Activated CD8-positive, alpha-beta memory T cell treated with anti-CD3 and anti-CD28 coated beads, Interleukin-2, amount 50 U/mL, for 24 hours (primary cell): ENCODE data around the gene PBOV1.
"Not testable (repeated sequence)": the region's sequence is repeated elsewhere in the genome, so short reads cannot be mapped to it uniquely, and the experiment has no call there.

ENCODE experiments used
- DNase-seq: peaks from one replicate; pipeline ENCODE4 v3.0.0-alpha.2; 2020; ENCODE audit errors: extremely low read depth

PBOV1 gene

DNA sequence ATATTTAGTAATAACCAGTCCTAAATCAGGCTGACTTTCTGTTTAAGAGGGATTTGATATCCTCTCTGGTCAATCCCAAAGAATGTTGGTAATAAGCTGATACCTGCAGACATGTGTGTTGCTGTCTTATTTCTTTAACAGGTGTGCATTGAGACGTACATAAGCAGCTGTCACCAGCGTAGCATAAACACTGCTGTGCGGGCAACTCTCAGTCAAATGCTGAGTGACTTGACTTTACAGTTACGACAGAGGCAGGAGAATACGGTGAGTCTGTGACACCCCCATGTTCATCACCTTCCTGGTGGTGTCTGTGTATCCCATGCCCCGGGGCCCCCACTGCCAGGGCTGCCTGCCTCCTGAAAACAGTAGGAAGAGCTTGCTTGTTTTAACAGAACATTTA is 20.1 kb upstream of the PBOV1 start:
- DNase-seq = no peak

GRCh38 chr6:138237463-138237862 is 19.2 kb upstream of the PBOV1 start:
- DNase-seq = no peak

GRCh38 chr6:138235693-138236092 is 17.4 kb upstream of the PBOV1 start:
- DNase-seq = no peak

- DNase-seq = no peak
Observed at GRCh38 chr6:138235205-138235604, 16.9 kb upstream of the PBOV1 start.

- DNase-seq = no peak
Observed at GRCh38 chr6:138234363-138234762, 16.1 kb upstream of the PBOV1 start.

- no peak for DNase-seq
Observed at GRCh38 chr6:138231381-138231886, 13.1 kb upstream of the PBOV1 start.

DNA sequence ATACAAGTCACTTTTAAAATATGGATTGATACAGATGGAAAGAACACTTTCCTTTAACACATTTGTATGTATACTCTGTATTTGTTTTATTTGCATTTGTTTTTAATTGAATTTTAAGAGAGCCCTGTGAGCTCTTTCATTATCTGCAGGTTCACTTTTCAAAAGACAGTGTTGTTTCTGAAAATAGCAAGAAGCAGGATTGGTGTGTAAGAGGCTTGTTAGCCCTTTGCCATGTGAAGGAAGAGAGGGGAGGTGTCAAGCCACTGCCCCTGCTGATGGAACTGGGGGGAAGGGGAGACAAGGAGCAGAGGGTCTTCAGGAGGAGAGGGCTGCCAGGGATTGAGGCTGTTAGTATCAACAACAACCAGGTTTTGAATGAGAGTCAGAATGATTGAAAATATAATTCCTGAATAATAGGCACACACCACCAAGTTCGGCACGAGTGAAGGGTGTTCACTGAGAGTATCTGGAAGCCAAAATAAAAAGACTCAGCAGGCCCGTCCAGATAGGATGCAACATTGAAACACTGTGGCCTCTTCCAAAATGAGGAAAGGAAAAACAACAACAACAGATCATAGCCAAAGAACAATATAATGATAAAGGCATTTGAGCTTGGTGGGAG is 12.6 kb upstream of the PBOV1 start:
- DNase-seq = no peak

GRCh38 chr6:138230221-138230620 is 11.9 kb upstream of the PBOV1 start:
- no peak for DNase-seq

DNA sequence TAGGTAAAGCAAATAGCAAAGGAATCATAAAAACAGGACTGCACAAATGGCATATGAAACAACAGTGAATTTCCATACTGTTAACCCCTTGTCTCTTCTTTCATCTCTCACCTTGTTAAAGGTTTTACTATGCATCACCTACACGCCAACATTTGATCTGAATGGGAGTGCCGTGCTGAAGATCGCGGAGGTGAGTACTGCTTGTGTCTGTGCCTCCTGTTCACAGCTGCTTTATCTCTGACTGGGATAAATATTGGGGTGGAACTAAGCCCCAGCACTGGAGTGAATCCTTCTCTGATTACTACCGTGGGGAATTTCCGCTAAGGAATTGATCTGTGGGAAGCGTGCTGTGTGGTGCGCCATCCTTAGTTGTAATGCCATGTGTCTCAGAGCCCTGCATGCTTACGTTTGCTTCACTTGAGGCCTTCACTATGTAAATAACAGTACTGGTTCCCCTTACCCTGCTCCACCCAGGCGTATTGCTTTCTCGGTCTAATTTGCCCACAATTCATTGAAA is 11.4 kb upstream of the PBOV1 start:
- DNase-seq = no peak

DNA sequence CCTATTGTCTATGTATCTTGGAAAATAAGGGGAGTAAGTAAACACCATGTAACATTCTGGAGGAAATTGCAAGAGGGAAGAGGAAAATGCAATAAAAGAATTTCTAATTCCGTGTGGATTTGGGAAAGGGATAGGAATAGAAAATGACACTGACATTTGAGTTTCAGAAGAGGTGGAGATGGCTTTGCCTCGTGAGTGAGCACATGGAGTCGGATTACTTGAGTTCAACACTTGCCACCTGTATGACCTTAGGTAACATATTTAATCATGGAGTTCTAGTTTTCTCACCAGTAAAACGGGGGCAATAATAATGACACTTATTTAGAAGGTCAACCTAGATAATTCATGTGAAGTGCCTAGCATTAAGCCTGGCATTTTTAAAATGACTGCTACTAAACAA is 10.8 kb upstream of the PBOV1 start:
- DNase-seq = no peak

DNA sequence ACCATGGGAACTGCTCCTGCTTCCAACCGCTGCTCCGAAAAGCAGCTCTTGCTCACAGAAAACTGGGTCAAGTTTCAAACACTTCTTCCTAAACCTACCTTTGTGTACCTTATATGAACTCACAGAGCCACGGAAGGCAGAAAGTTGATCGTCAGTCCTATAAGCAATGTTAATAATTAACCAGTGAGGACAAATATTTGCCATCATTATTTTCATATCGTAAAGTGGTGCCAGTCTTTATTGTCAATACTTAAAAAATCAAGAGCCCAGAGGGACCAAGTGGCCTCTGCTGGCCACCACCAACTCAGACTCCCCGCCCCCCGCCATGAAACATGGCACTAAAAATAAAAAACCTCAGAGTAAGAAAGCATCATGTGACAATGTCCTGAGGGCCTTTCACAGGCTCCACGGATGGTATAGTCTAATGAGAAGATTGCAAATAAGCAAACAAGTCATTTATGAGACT is 9.1 kb upstream of the PBOV1 start:
- DNase-seq = no peak

- no peak for DNase-seq
Observed at GRCh38 chr6:138226700-138227315, 8.5 kb upstream of the PBOV1 start.

DNA sequence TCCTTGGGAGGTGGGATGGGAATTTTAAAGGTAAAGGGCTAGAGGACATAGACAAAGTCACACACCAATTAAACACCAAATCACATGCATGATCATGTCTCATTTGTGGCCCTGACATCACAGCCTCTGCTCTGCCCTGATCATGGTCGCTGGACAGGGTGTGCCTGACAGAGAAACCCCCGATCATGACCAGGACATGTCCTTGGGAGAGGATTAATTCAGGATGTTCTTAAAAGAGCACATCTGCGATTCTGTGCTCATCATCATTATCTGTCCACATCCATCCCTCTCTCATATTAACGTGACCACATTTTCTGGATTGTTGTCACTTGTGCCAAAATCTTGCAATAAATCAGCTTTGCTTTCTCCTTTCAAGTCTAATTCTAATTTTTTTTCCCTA is 7.7 kb upstream of the PBOV1 start:
- DNase-seq = no peak

- DNase-seq = no peak
Observed at GRCh38 chr6:138222901-138223546, 4.7 kb upstream of the PBOV1 start.

- no peak for DNase-seq
Observed at GRCh38 chr6:138219901-138220300, 1.6 kb upstream of the PBOV1 start.

DNA sequence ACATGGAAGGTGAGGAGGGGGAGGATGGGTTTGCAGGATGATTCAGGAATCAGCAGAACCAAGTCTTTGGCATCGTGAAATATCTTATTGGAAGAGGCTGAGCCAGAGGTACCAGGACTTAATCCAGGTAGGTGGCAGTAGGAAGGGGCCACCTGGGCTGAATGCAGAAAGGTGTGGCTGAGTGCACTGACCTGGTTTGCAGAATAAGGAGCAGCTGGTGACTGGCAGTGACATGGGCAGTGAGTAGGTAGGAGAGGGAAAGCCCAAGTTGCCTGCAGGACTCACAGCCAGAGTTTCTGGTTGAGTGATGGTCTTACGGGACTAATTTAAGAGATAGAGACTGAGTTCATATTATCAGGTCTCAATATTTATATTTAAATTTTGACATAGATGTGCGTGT is 1.1 kb upstream of the PBOV1 start:
- no peak for DNase-seq

DNA sequence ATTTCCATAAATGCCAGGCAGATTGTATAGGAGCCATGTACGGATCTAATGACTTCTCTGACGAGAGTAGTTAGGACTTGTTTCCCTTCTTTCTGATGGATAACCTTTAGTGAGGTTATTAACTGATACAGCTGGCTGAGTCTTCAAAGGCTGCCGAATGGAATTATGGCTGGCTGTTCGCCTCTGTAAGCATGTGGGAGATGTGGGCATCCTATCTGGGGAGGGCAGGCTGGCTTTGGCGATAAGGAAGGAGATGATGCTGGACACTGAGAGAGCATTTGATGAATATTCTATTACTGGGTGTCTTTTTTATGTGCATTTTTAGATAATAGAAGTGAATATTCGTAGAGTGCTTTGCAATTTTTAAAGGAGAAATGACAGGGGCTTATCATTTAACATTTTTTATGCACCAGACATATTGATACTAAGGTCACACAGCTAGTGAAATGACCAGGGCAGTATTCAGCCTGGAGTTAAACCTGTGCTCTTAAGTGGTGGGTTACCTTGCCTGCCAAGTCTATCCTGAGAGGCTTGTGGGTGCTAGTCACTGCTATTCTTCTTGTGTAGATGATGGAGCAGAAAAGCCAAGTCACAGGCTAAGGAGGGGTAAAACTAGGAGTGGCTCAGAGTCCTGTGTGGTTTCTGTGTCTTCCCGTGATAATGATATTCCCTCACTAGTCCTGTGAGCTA is 3.1 kb downstream of the PBOV1 start:
- DNase-seq = no peak

GRCh38 chr6:138212530-138212929 is 5.8 kb downstream of the PBOV1 start:
- DNase-seq = not testable (repeated sequence)

DNA sequence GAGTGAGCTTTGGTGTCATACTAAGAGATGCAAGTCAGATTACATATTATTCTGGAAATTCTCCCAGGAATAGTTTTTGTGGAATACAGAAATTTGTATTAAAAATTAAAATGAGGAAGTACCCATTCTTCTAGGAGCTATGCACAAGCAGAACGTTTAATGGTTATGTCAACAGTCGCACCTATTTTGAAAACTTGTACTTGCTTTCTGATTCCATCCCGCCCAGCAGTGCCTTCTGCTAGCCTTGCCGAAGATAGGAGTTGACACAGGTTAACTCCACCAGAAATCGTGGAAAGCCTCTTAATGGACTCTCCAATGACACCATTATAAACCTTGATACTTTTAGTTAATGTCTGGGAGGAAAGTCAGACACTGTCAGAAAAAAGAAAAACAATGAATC is 6.7 kb downstream of the PBOV1 start:
- no peak for DNase-seq

- DNase-seq = no peak
Observed at GRCh38 chr6:138211048-138211581, 7.2 kb downstream of the PBOV1 start.

- no peak for DNase-seq
Observed at GRCh38 chr6:138206862-138207261, 11.4 kb downstream of the PBOV1 start.
